Measurements from ENCODE around the gene SPAG7. TPM values are rescaled to one million over a fixed set of nuclear protein-coding genes. Genes with fewer than 3 reads are reported as not detected.

SPAG7 gene
- total RNA-seq, 2 experiments from 2014 or later, result 62.2 to 63.6 TPM

- DNase-seq, result peak; percentile 88
- peaks cover 29% of the 10 kb centered on the region for H3K4me1 Mint-ChIP-seq
- peak within 1 kb of the TSS; percentile 91 for H3K27ac Mint-ChIP-seq
- H3K36me3 Mint-ChIP-seq, result peaks cover 5% of the 10 kb centered on the region
- H3K4me3 Mint-ChIP-seq, result peak within 1 kb of the TSS; percentile 94
- no peaks in the 10 kb centered on the region for H3K9me3 Mint-ChIP-seq
- no peaks in the 10 kb centered on the region for H3K27me3 Mint-ChIP-seq
These were observed 19.5 kb upstream of the SPAG7 start, which contains the start of gene CAMTA2 for GRCh38 chr17:4986951-4987766. Gene CAMTA2, minus strand, starts transcription at chr17:4987675. Its CDS starts 1,453 bp downstream, at chr17:4986222.

GRCh38 chr17:4986403-4986802, 18.8 kb upstream of the SPAG7 start:
- no peak for DNase-seq

DNA sequence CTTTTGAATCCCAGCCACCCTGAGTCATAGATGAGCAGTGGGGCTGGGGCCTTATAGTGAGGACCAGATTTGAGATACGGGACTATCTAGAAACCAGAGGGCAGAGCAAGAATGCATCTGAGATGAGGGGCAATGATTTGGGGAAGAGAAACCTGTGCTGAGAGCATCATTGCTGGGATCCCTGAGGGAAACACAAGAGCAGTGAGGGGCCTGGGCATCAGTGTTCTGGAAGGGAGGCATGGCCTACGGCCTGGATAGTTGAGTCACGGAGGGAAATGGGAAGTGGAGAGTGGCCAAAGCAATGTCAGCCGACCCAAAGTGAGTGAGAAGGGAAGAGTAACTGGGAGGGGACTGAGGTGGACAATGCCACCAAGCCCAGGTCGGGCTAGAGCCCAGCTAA, 14.7 kb upstream of the SPAG7 start:
- H3K4me3 Mint-ChIP-seq, result no peak overlapping the region
- no peak for DNase-seq
- peaks cover 23% of the 10 kb centered on the region for H3K4me1 Mint-ChIP-seq
- H3K27me3 Mint-ChIP-seq, result no peaks in the 10 kb centered on the region
- H3K27ac Mint-ChIP-seq, result no peak overlapping the region
- H3K9me3 Mint-ChIP-seq, result no peaks in the 10 kb centered on the region
- peaks cover 22% of the 10 kb centered on the region for H3K36me3 Mint-ChIP-seq

More at GRCh38 chr17:4986403-4986802, 18.8 kb upstream of the SPAG7 start:
- peaks cover 26% of the 10 kb centered on the region for H3K4me1 Mint-ChIP-seq
- H3K4me3 Mint-ChIP-seq, result peak overlapping the region; percentile 94
- peaks cover 7% of the 10 kb centered on the region for H3K36me3 Mint-ChIP-seq
- no peaks in the 10 kb centered on the region for H3K27me3 Mint-ChIP-seq
- H3K27ac Mint-ChIP-seq, result peak overlapping the region; percentile 82
- H3K9me3 Mint-ChIP-seq, result no peaks in the 10 kb centered on the region

DNA sequence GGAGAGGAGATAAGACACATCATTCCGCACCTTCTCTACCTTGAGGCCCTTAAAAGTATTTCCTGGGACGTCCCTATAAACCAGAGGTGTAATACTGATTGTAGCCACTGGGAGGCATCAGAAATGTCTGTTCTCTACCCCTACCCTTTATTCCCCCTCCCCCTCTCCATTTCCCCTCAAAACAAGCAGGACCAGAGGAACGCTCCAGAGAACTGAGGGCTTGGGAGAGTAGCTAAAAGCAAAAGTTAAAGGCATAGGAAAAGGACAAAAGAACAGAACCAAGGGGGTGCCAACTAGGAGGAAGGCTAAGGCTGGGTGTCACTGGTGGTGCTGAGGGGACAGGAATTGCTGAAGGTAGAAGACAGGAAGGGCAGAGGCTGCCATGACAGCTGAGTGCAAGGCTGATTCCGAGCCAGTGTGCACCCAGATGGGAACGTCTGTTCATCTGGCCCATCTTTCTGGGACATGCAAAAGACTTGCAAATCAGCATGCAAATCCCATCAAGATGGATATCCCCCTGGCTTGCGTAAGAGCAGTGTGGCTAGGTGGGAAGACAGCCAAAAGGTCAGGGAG, 13.1 kb upstream of the SPAG7 start:
- H3K27ac Mint-ChIP-seq, result peak overlapping the region; percentile 46
- peak; percentile 22 for DNase-seq

DNA sequence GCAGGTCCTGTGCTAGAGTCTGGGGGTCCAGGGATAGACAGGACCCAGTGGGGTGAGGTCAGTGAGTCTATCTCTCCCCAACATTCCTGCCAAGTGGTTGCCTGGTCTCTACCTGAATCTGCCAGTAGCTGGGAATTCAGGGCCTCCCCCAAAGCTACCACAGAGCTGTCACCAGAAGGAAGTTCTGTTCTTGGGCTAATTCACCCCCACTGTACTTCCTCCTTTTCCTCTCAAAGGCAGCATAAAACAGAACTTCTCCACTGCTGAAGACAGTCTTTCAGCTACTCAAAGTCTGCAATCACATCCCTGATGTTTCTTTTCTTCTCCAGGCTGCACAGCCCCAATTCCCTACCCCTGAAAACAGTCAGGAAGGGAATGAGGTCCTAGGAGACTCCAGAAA, 11.1 kb upstream of the SPAG7 start:
- H3K9me3 Mint-ChIP-seq, result no peaks in the 10 kb centered on the region
- no peak for DNase-seq
- peaks cover 15% of the 10 kb centered on the region for H3K4me1 Mint-ChIP-seq
- no peak overlapping the region for H3K4me3 Mint-ChIP-seq
- peaks cover 36% of the 10 kb centered on the region for H3K36me3 Mint-ChIP-seq
- H3K27ac Mint-ChIP-seq, result peak overlapping the region; percentile 18
- H3K27me3 Mint-ChIP-seq, result no peaks in the 10 kb centered on the region

More for the DNA sequence above, 13.1 kb upstream of the SPAG7 start:
- Mint-ChIP-seq H3K9me3 (no peaks in the 10 kb centered on the region), H3K27me3 (no peaks in the 10 kb centered on the region), H3K4me3 (no peak overlapping the region), H3K36me3 (peaks cover 22% of the 10 kb centered on the region), H3K4me1 (peaks cover 15% of the 10 kb centered on the region)

GRCh38 chr17:4974115-4974670, 6.6 kb upstream of the SPAG7 start:
- Mint-ChIP-seq H3K27me3 (peaks cover under 1% of the 10 kb centered on the region), H3K4me3 (no peak overlapping the region), H3K36me3 (peaks cover 25% of the 10 kb centered on the region), H3K4me1 (peaks cover 24% of the 10 kb centered on the region), H3K27ac (peak overlapping the region; percentile 7), H3K9me3 (no peaks in the 10 kb centered on the region)
- DNase-seq, result no peak

DNA sequence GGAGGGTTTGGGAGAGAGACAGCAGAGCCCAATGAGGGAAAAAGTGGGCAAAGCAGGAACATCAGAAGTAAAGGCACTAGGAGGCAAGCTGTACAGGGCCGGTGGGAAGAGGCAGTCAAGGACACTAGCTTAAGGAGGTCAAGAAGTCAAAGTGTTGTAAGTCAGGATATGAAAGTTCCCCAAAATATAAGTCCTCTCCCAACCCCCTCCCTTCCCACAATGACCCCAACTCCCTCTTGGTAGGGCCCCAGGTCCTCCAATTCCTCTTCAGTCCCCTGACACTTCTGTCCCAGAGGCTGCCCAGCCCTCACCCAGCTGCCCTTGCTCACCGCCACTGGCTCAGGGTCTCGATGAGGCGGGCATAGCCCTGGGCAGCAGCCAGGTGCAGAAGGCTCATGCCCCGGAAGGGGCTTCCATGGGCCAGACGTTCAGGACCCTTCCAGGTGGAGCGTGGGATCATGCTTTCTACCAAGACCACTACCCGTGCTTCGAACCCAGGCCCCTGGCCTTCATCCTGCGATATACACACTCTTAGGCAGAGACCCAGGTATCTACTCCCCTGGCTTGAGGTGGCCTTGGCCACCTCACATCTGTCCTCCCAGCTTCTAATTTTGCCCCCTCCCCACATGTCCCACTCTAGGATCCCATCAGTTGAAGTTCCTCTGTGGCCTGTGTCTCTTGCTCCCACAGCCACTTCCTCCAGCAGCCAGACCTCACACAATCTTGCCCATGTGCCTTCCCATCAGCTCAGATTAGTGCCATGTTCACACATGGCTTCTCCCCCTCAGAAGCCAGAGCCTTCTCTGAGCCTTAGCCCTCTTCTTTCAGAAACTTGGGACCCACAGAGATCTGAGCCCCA, 5.9 kb upstream of the SPAG7 start:
- H3K36me3 Mint-ChIP-seq, result peaks cover 22% of the 10 kb centered on the region

DNA sequence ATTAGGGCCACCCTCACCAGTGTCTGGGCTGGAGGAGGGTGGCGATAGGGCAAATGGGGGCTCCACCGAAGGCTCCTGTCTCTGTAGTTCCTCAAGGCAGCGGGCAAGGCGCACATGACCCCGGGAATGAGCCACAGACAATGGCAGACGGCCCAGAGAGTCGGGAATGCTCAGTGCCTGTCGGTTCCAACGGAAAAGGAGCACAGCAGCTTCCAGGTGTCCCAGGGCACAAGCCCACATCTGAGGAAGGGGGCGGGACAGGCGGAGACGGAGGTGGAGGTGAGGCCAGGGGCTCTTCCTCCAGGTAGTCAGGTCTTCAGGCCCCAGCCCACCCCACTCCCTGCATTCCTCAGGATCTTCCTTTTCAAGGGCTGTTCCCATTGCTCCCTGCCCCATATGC, 5.1 kb upstream of the SPAG7 start:
- Mint-ChIP-seq H3K9me3 (no peaks in the 10 kb centered on the region), H3K27ac (peak overlapping the region; percentile 62), H3K4me1 (peaks cover 30% of the 10 kb centered on the region), H3K4me3 (no peak overlapping the region), H3K27me3 (peaks cover 8% of the 10 kb centered on the region), H3K36me3 (peaks cover 20% of the 10 kb centered on the region)
- DNase-seq, result no peak

More for the DNA sequence above, 5.9 kb upstream of the SPAG7 start:
- H3K9me3 Mint-ChIP-seq, result no peaks in the 10 kb centered on the region
- peaks cover 7% of the 10 kb centered on the region for H3K27me3 Mint-ChIP-seq
- peaks cover 30% of the 10 kb centered on the region for H3K4me1 Mint-ChIP-seq
- no peak for DNase-seq
- H3K4me3 Mint-ChIP-seq, result no peak overlapping the region
- H3K27ac Mint-ChIP-seq, result peak overlapping the region; percentile 8

- peaks cover 8% of the 10 kb centered on the region for H3K27me3 Mint-ChIP-seq
- H3K27ac Mint-ChIP-seq, result peak overlapping the region; percentile 62
- DNase-seq, result no peak
- H3K4me1 Mint-ChIP-seq, result peaks cover 30% of the 10 kb centered on the region
- H3K9me3 Mint-ChIP-seq, result no peaks in the 10 kb centered on the region
- H3K4me3 Mint-ChIP-seq, result no peak overlapping the region
- H3K36me3 Mint-ChIP-seq, result peaks cover 20% of the 10 kb centered on the region
These were observed 4.7 kb upstream of the SPAG7 start for GRCh38 chr17:4972322-4972721.

- Mint-ChIP-seq H3K27ac (no peak overlapping the region), H3K9me3 (no peaks in the 10 kb centered on the region), H3K4me3 (no peak overlapping the region), H3K27me3 (peaks cover 8% of the 10 kb centered on the region), H3K36me3 (peaks cover 20% of the 10 kb centered on the region), H3K4me1 (peaks cover 30% of the 10 kb centered on the region)
- no peak for DNase-seq
These were observed 4.2 kb upstream of the SPAG7 start for GRCh38 chr17:4971826-4972225.

- no peak for DNase-seq
- Mint-ChIP-seq H3K36me3 (peaks cover 30% of the 10 kb centered on the region), H3K27me3 (peaks cover 8% of the 10 kb centered on the region), H3K4me1 (peaks cover 36% of the 10 kb centered on the region), H3K9me3 (peaks cover 1% of the 10 kb centered on the region), H3K27ac (no peak overlapping the region), H3K4me3 (peak overlapping the region; percentile 25)
These were observed 2.7 kb upstream of the SPAG7 start for GRCh38 chr17:4970273-4970672.

DNA sequence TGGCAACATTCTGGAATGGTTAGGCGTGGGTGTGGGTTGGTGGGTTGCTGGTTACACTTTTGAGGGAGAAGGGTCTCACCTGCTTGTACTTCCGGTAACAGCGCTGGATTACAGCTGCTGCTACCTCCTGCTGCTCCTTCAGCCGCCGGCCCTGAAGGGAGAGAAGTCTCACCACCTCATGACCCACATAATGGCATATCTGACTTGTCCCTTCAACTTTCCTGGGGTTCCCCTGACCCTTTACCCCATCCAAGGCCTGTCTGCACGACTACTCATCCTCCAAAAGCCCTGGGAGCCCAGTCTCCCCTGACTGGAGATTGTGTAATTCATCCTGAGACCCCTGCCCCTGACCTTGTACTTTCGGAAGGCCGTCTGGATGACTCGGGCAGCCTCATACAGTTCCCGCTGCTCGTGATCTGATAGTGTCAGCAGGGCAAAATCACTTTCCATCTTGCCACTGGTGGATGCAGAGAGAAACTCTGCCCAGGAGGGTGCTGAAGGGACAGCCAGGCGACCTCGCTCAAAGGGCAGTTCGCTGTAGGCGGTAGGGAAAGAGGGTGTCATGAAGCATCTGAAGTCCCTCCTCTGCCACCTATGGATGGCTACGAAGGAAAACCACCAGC, 2.0 kb upstream of the SPAG7 start:
- H3K4me3 Mint-ChIP-seq, result no peak overlapping the region
- H3K27me3 Mint-ChIP-seq, result peaks cover 8% of the 10 kb centered on the region
- peaks cover 30% of the 10 kb centered on the region for H3K36me3 Mint-ChIP-seq
- peaks cover 1% of the 10 kb centered on the region for H3K9me3 Mint-ChIP-seq
- peaks cover 36% of the 10 kb centered on the region for H3K4me1 Mint-ChIP-seq
- DNase-seq, result peak; percentile 64
- no peak overlapping the region for H3K27ac Mint-ChIP-seq

DNA sequence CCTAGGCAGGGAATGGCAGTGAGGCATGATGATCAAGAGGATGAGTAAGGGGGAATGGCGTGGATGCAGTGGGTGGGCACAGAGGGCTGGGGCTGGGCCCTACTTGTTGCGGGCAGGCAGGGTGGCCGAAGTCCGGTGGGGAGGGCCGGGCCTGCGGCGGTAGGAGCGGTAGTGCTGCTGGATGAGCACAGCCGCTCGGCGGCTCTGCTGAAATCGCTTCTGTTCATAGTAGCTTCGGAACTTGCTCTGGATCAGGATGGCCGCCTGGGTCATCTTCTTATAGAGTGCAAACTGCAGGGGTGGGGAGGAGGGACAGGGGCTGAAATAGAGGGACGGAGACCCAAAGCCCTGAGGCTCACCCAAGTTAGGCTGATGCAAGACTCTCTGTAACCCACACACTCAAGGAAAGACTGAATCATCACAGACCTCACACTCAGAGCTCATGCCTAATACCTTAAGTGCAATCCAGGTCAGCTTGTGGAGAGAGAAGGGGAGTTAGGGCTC, 1.5 kb upstream of the SPAG7 start:
- no peak overlapping the region for H3K4me3 Mint-ChIP-seq
- peaks cover 8% of the 10 kb centered on the region for H3K27me3 Mint-ChIP-seq
- H3K9me3 Mint-ChIP-seq, result peaks cover 1% of the 10 kb centered on the region
- H3K36me3 Mint-ChIP-seq, result peaks cover 25% of the 10 kb centered on the region
- peaks cover 37% of the 10 kb centered on the region for H3K4me1 Mint-ChIP-seq
- DNase-seq, result peak; percentile 68
- no peak overlapping the region for H3K27ac Mint-ChIP-seq

DNA sequence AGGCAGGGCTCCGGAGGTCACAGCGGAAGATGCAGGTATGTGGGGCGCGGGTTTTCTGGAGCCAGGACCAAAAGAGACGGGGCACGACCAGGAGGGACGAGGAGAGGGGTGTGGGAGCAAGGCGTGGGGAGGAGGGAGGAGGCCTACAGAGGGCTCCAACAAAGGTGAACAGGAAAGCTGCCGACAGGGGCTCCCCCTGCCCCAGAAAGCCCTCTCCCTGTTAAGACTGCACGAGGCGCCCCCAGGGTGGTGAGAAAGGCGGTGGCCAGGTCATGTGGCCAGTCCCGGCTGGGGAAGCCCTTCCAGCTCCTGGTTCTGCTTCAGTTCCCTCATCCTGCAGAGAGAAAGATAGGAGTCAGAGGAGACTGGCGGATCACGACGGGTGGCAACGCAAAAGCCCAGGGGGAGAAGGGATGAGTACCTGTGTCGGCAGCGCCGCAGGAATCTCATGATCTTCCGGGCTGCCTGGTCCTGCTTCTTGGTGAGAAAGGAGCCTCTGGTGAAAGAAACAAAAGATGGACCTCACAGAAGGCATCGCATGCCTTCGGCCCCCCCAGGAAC, 949 bp upstream of the SPAG7 start:
- Mint-ChIP-seq H3K9me3 (peaks cover 1% of the 10 kb centered on the region), H3K36me3 (peaks cover 21% of the 10 kb centered on the region), H3K27ac (no peak overlapping the region), H3K27me3 (peaks cover 8% of the 10 kb centered on the region), H3K4me1 (peaks cover 35% of the 10 kb centered on the region), H3K4me3 (no peak overlapping the region)
- DNase-seq, result peak; percentile 54
